SK-N-SH treated with all-trans-retinoic acid at 6 μM for 48 hours (cell line): ENCODE data around the gene GRIK1.

Experiments
- ATAC-seq: fragments of 200-7000 bp; cut with Tn5 transposase; 3 replicates; pipeline ENCODE4 v1.9.1; 2020; ENCODE audit warnings: mild to moderate bottlenecking, moderate library complexity
- ARNTL ChIP-seq: fragments of 450-650 bp; formaldehyde crosslinking; IDR thresholded peaks from 2 replicates; pipeline ENCODE4 v1.5.0; 2020; ENCODE audit warnings: low read depth, mild to moderate bottlenecking, moderate library complexity, borderline replicate concordance
- BACH2 ChIP-seq: fragments of 250-450 bp; sonication (Bioruptor Pico); IDR thresholded peaks from 2 replicates; pipeline ENCODE4 v1.9.0; 2021; ENCODE audit warnings: mild to moderate bottlenecking, borderline replicate concordance
- CREB5 ChIP-seq: fragments of 250-450 bp; sonication (Bioruptor Pico); IDR thresholded peaks from 2 replicates; pipeline ENCODE4 v1.5.1; 2020; ENCODE audit warnings: low read depth, mild to moderate bottlenecking, moderate library complexity
- CSRNP3 ChIP-seq: fragments of 250-450 bp; sonication (Bioruptor Pico); IDR thresholded peaks from 2 replicates; pipeline ENCODE4 v1.5.1; 2021; ENCODE audit warnings: mild to moderate bottlenecking, moderate library complexity
- GLIS3 ChIP-seq: fragments of 250-450 bp; sonication (Bioruptor Pico); IDR thresholded peaks from 2 replicates; pipeline ENCODE4 v1.5.0; 2020; ENCODE audit warnings: mild to moderate bottlenecking, moderate library complexity
- ISL1 ChIP-seq: fragments of 250-450 bp; sonication (Bioruptor Pico); IDR thresholded peaks from 2 replicates; pipeline ENCODE4 v2.1.2; 2022; ENCODE audit warnings: mild to moderate bottlenecking, moderate library complexity
- OSR1 ChIP-seq: fragments of 250-450 bp; sonication (Bioruptor Pico); IDR thresholded peaks from 2 replicates; pipeline ENCODE4 v1.8.0; 2022; ENCODE audit warnings: moderate library complexity, mild to moderate bottlenecking, inconsistent platforms
- PATZ1 ChIP-seq: fragments of 250-450 bp; sonication (Bioruptor Pico); IDR thresholded peaks from 2 replicates; pipeline ENCODE4 v1.8.0; 2020; ENCODE audit warnings: mild to moderate bottlenecking, moderate library complexity, borderline replicate concordance
- PPARA ChIP-seq: fragments of 250-450 bp; sonication (Bioruptor Pico); IDR thresholded peaks from 2 replicates; pipeline ENCODE4 v1.5.0; 2020; ENCODE audit warnings: mild to moderate bottlenecking, borderline replicate concordance
- RARB ChIP-seq: fragments of 250-450 bp; sonication (Bioruptor Pico); IDR thresholded peaks from 2 replicates; pipeline ENCODE4 v1.8.0; 2021; ENCODE audit warnings: mild to moderate bottlenecking, moderate library complexity
- SNAI2 ChIP-seq: fragments of 250-450 bp; sonication (Bioruptor Pico); IDR thresholded peaks from 2 replicates; pipeline ENCODE4 v1.5.0; 2020; ENCODE audit warnings: mild to moderate bottlenecking, moderate library complexity
- TCF4 ChIP-seq: fragments of 250-450 bp; sonication (Bioruptor Pico); IDR thresholded peaks from 2 replicates; pipeline ENCODE4 v1.8.0; 2021; ENCODE audit warnings: mild to moderate bottlenecking, moderate library complexity, borderline replicate concordance
- TOX ChIP-seq: fragments of 250-450 bp; sonication (Bioruptor Pico); IDR thresholded peaks from 2 replicates; pipeline ENCODE4 v1.8.0; 2021; ENCODE audit warnings: mild to moderate bottlenecking, moderate library complexity, borderline replicate concordance
- TSHZ2 ChIP-seq: fragments of 250-450 bp; sonication (Bioruptor Pico); IDR thresholded peaks from 2 replicates; pipeline ENCODE4 v1.5.0; 2020; ENCODE audit warnings: mild to moderate bottlenecking, moderate library complexity
- ZFP3 ChIP-seq: fragments of 250-450 bp; sonication (Bioruptor Pico); IDR thresholded peaks from 2 replicates; pipeline ENCODE4 v1.5.0; 2020; ENCODE audit warnings: mild to moderate bottlenecking, moderate library complexity
- ZNF565 ChIP-seq: fragments of 450-650 bp; formaldehyde crosslinking; conservative IDR thresholded peaks from 2 replicates; pipeline ENCODE4 v1.5.0; 2020; ENCODE audit warnings: low read depth, mild to moderate bottlenecking, moderate library complexity
- ZNF8 ChIP-seq: fragments of 450-650 bp; formaldehyde crosslinking; IDR thresholded peaks from 2 replicates; pipeline ENCODE4 v1.5.0; 2020; ENCODE audit warnings: mild to moderate bottlenecking, moderate library complexity

GRIK1 gene

GRCh38 chr21:29943885-29944284, 4.1 kb upstream of the GRIK1 start:
- ATAC-seq = no peak
- no peak for TF ChIP-seq ARNTL (CRISPR knock-in tag)
- TF ChIP-seq CREB5 (CRISPR knock-in tag) = no peak

DNA sequence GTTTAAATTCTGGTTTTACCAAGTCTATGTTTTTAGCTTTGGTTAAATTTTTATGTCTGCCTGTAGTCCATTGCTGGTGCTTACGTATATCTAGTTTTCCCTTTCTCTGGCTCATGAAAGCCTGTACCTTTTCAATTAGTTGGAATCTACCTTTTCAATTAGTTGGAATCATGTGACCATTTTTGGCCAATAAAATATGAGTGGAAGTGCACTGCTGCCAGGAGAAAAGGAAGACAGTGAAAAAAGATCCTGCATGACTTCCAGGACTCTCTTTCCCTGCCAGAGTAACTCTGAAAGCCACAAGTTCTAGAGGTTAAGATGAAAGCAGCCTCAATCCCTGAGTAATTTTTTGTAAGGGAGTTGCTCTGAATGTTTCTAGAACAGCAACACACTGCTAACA, 2.2 kb upstream of the GRIK1 start:
- ATAC-seq = no peak
- TF ChIP-seq OSR1 (CRISPR knock-in tag) = no peak
- no peak for TF ChIP-seq SNAI2 (CRISPR knock-in tag)
- no peak for TF ChIP-seq ZNF8 (CRISPR knock-in tag)
- no peak for TF ChIP-seq CSRNP3 (CRISPR knock-in tag)
- TF ChIP-seq TSHZ2 (CRISPR knock-in tag) = no peak
- TF ChIP-seq ZNF565 (CRISPR knock-in tag) = no peak
- TF ChIP-seq TOX (CRISPR knock-in tag) = no peak
- TF ChIP-seq PATZ1 (CRISPR knock-in tag) = no peak
- no peak for TF ChIP-seq BACH2 (CRISPR knock-in tag)
- no peak for TF ChIP-seq ISL1 (CRISPR knock-in tag)
- TF ChIP-seq GLIS3 (CRISPR knock-in tag) = no peak

GRCh38 chr21:29940991-29941390, 1.2 kb upstream of the GRIK1 start:
- ATAC-seq = no peak
- TF ChIP-seq ZNF565 (CRISPR knock-in tag) (no peak), PATZ1 (CRISPR knock-in tag) (no peak), ARNTL (CRISPR knock-in tag) (no peak), ZFP3 (no peak), BACH2 (CRISPR knock-in tag) (no peak), PPARA (CRISPR knock-in tag) (no peak)

GRCh38 chr21:29940361-29940760, 565 bp upstream of the GRIK1 start:
- no peak for ATAC-seq
- TF ChIP-seq ARNTL (CRISPR knock-in tag) (no peak), CSRNP3 (CRISPR knock-in tag) (no peak), ZNF565 (CRISPR knock-in tag) (no peak), BACH2 (CRISPR knock-in tag) (no peak), TCF4 (CRISPR knock-in tag) (no peak), RARB (CRISPR knock-in tag) (no peak), ISL1 (CRISPR knock-in tag) (no peak), PATZ1 (CRISPR knock-in tag) (no peak), GLIS3 (CRISPR knock-in tag) (no peak), PPARA (CRISPR knock-in tag) (no peak)
